HepG2 (cell line): ENCODE results near the gene TFDP2. TPM values are rescaled to one million over a fixed set of nuclear protein-coding genes. Genes with fewer than 3 reads are reported as not detected.

Experiments
- CREBL2 ChIP-seq: sonication (generic); formaldehyde crosslinking; IDR thresholded peaks from 2 replicates; pipeline ENCODE4 v1.8.1; 2023; ENCODE audit warnings: missing genetic modification reagents, mild to moderate bottlenecking, borderline replicate concordance
- E2F2 ChIP-seq: sonication (generic); formaldehyde crosslinking; IDR thresholded peaks from 2 replicates; pipeline ENCODE4 v1.4.0; 2020; ENCODE audit warnings: missing genetic modification reagents, borderline replicate concordance
- E2F5 ChIP-seq: sonication (generic); formaldehyde crosslinking; conservative IDR thresholded peaks from 2 replicates; pipeline ENCODE4 v1.4.0; 2020; ENCODE audit warnings: missing genetic modification reagents
- ELK4 ChIP-seq: sonication (generic); formaldehyde crosslinking; IDR thresholded peaks from 2 replicates; pipeline ENCODE4 v1.9.0; 2021; ENCODE audit warnings: missing genetic modification reagents, borderline replicate concordance
- GATAD2A ChIP-seq: IDR thresholded peaks from 2 replicates; pipeline ENCODE4 v1.6.1; 2016
- HCFC1 ChIP-seq: fragments of 150-350 bp; IDR thresholded peaks from 2 replicates; pipeline ENCODE4 v1.6.1; 2014; ENCODE audit warnings: low read depth, low read length
- MYNN ChIP-seq: sonication (generic); formaldehyde crosslinking; IDR thresholded peaks from 2 replicates; pipeline ENCODE4 v1.4.0; 2020; ENCODE audit warnings: mild to moderate bottlenecking, low read depth, missing genetic modification reagents
- NFIB ChIP-seq: sonication (generic); formaldehyde crosslinking; IDR thresholded peaks from 2 replicates; pipeline ENCODE4 v1.9.0; 2021; ENCODE audit warnings: missing genetic modification reagents, mild to moderate bottlenecking, borderline replicate concordance
- NKX3-1 ChIP-seq: sonication (generic); formaldehyde crosslinking; IDR thresholded peaks from 2 replicates; pipeline ENCODE4 v1.5.0; 2020; ENCODE audit warnings: missing genetic modification reagents
- SKIL ChIP-seq: sonication (generic); formaldehyde crosslinking; IDR thresholded peaks from 2 replicates; pipeline ENCODE4 v1.8.0; 2022; ENCODE audit warnings: missing genetic modification reagents, mild to moderate bottlenecking, moderate library complexity, borderline replicate concordance
- ZKSCAN5 ChIP-seq: sonication (generic); formaldehyde crosslinking; IDR thresholded peaks from 2 replicates; pipeline ENCODE4 v1.5.1; 2020; ENCODE audit warnings: mild to moderate bottlenecking, missing genetic modification reagents
- ZNF326 ChIP-seq: sonication (generic); formaldehyde crosslinking; IDR thresholded peaks from 2 replicates; pipeline ENCODE4 v1.4.0; 2020; ENCODE audit warnings: missing genetic modification reagents, borderline replicate concordance
- ZNF329 ChIP-seq: sonication (generic); formaldehyde crosslinking; IDR thresholded peaks from 2 replicates; pipeline ENCODE4 v1.9.0; 2021; ENCODE audit warnings: low read depth, mild to moderate bottlenecking, missing genetic modification reagents
- ZNF530 ChIP-seq: sonication (generic); formaldehyde crosslinking; IDR thresholded peaks from 2 replicates; pipeline ENCODE4 v1.5.0; 2020; ENCODE audit warnings: low read depth, mild to moderate bottlenecking, missing genetic modification reagents
- ZNF691 ChIP-seq: sonication (generic); formaldehyde crosslinking; IDR thresholded peaks from 2 replicates; pipeline ENCODE4 v1.4.0; 2020; ENCODE audit warnings: missing genetic modification reagents, low read depth, mild to moderate bottlenecking, borderline replicate concordance
- ZSCAN21 ChIP-seq: sonication (generic); formaldehyde crosslinking; IDR thresholded peaks from 2 replicates; pipeline ENCODE4 v1.8.0; 2022; ENCODE audit warnings: mild to moderate bottlenecking, missing genetic modification reagents, moderate library complexity, borderline replicate concordance
- polyA plus RNA-seq, 8 experiments: library from polyadenylated mRNA; depleted of rRNA in 3 of 8; stranded (reverse) in 7 of 8; unstranded in 1 of 8; fragments of >200 nt; fragmentation: Illumina TruSeq in 4 of 8; extraction: Trizol in 4 of 8; gene quantifications; 2 replicates each; pipeline versions ENCODE4 v1.2.1 to v1.2.3, GENCODE V29; 2011 to 2016; ENCODE audit warnings: low read depth in 4 of 8, missing spikeins in 1 of 8, mixed read lengths in 1 of 8; ENCODE audit not compliant: insufficient read depth in 1 of 8
- total RNA-seq, 5 experiments: library from RNA; depleted of rRNA; stranded (reverse); fragments of >200 nt; fragmentation: Illumina TruSeq; extraction: Trizol; gene quantifications; 2 replicates each; pipeline ENCODE4 v1.2.3, GENCODE V29; 2016; ENCODE audit warnings: low read depth in 1 of 5
- TF ChIP-seq, protein P1 (sequence below): sonication (generic); formaldehyde crosslinking; IDR thresholded peaks from 2 replicates; pipeline ENCODE4 v1.5.0; 2020; ENCODE audit warnings: missing genetic modification reagents, mild to moderate bottlenecking, borderline replicate concordance
- TF ChIP-seq, protein P2 (sequence below): sonication (generic); formaldehyde crosslinking; IDR thresholded peaks from 2 replicates; pipeline ENCODE4 v1.9.0; 2022; ENCODE audit warnings: low read depth, missing genetic modification reagents

The TFDP2 gene
- total and polyA plus RNA-seq, 2 of the 13 experiments (the other 11 are each of a cell fraction or from before 2014, with no cell fraction given), result 17.9 to 37.4 TPM

DNA sequence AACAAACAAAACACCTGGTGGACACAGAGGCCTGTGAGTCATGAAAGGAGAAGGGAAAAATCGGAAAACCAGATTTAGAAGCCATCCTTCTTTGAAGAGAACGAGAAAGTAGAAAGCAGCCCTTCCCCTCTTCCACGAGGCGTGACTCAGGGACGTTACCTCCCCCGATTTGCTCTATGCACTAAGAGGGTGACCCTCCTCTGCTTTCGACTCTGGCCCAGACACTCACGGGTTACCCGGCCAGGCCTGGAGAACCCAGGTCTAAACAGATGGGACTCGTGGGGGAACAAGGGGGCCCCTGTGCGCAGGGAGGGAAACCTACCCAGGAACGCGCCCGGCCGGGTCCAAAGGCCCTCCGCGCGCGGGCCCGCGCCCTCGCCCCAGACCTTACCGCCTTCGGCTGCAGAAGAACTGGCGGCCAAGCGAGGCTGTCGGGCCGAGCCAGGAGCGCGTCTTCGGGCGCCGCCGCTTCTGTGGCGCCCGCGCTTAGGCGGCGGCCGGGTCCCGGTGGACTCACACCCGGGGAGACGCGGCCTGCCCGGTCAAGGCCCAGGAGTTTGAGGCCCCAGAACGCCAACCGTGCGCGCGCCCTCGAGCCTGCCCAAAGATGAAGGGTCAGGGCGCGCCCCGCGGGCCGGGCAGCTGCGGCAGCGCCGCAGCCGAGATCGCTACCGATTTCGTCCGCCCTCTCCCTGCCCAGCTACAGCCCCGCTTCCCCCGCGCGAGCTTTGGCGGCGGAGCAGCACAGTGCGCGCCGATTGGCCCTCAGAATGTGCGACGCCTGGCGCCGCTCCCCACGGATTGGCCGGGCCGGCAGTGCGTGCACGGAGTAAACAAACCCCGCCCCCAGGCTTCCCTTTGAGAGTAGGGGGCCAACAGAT lies at the start of gene TFDP2 (continued):
- no peak for TF ChIP-seq ZNF329
- TF ChIP-seq CREBL2 (CRISPR knock-in tag), result peak; percentile 59; the same call in 1 of the 2 replicates
- TF ChIP-seq ZNF326 (CRISPR knock-in tag), result no peak
- TF ChIP-seq, protein P1, sequence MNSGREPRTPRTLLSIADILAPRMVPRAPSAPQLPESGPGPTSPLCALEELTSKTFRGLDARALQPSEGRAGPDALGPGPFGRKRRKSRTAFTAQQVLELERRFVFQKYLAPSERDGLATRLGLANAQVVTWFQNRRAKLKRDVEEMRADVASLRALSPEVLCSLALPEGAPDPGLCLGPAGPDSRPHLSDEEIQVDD, result no peak
- no peak for TF ChIP-seq ZKSCAN5
- TF ChIP-seq GATAD2A, result no peak
- no peak for TF ChIP-seq NKX3-1 (CRISPR knock-in tag)
- TF ChIP-seq, protein P2, sequence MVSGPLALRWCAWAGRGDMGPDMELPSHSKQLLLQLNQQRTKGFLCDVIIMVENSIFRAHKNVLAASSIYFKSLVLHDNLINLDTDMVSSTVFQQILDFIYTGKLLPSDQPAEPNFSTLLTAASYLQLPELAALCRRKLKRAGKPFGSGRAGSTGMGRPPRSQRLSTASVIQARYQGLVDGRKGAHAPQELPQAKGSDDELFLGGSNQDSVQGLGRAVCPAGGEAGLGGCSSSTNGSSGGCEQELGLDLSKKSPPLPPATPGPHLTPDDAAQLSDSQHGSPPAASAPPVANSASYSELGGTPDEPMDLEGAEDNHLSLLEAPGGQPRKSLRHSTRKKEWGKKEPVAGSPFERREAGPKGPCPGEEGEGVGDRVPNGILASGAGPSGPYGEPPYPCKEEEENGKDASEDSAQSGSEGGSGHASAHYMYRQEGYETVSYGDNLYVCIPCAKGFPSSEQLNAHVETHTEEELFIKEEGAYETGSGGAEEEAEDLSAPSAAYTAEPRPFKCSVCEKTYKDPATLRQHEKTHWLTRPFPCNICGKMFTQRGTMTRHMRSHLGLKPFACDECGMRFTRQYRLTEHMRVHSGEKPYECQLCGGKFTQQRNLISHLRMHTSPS (CRISPR knock-in tag), result no peak
- TF ChIP-seq E2F5, result 0 out of 2 replicates have a peak, but pooled peaks have one; percentile 49
- TF ChIP-seq ZNF691 (CRISPR knock-in tag), result no peak
- TF ChIP-seq MYNN (CRISPR knock-in tag), result no peak
- TF ChIP-seq NFIB (CRISPR knock-in tag), result no peak
- no peak for TF ChIP-seq ZNF530
- no peak for TF ChIP-seq HCFC1
- TF ChIP-seq ELK4 (CRISPR knock-in tag), result no peak
- peak; percentile 24; the same call in 1 of the 2 replicates for TF ChIP-seq E2F2 (CRISPR knock-in tag)
- peak; percentile 68; the same call in 1 of the 2 replicates for TF ChIP-seq ZSCAN21
- no peak for TF ChIP-seq SKIL (CRISPR knock-in tag)
